GM06990 (cell line): ENCODE measurements around the gene SMCO3.

Source experiments
- DNase-seq: peaks from one replicate; pipeline ENCODE4 v3.0.0-alpha.2; 2011; ENCODE audit not compliant: insufficient read length; ENCODE audit errors: extremely low read depth
- H3K27me3 ChIP-seq: replicated peaks from 2 replicates; pipeline ENCODE4 v1.6.0; 2011; ENCODE audit warnings: low read length; ENCODE audit not compliant: control insufficient read depth, insufficient read depth
- H3K36me3 ChIP-seq: 2 replicates; pipeline ENCODE4 v1.5.1; 2011; ENCODE audit warnings: low read length; ENCODE audit not compliant: control insufficient read depth, insufficient read depth
- H3K4me3 ChIP-seq: replicated peaks from 2 replicates; pipeline ENCODE4 v1.5.1; 2011; ENCODE audit warnings: low read depth, mild to moderate bottlenecking, control low read depth, low read length
- CTCF ChIP-seq: IDR thresholded peaks from 2 replicates; pipeline ENCODE4 v1.5.1; 2011; ENCODE audit warnings: low read length, control low read depth, mild to moderate bottlenecking, inconsistent platforms; ENCODE audit not compliant: insufficient read depth, poor library complexity, severe bottlenecking

The SMCO3 gene

GRCh38 chr12:14814014-14814413 is at the start of gene SMCO3:
SMCO3 (minus strand) TSS chr12:14814182; CDS start chr12:14806680, 7,502 bp downstream.
- no peak within 1 kb of the TSS for H3K4me3 ChIP-seq

GRCh38 chr12:14860490-14860889 is 46.5 kb upstream of the SMCO3 start:
- TF ChIP-seq CTCF = no peak
- Histone ChIP-seq H3K36me3 (no peaks in the 10 kb centered on the region), H3K27me3 (no peaks in the 10 kb centered on the region), H3K4me3 (no peak overlapping the region)
- DNase-seq = no peak

More at GRCh38 chr12:14814014-14814413, at the start of gene SMCO3:
- H3K36me3 ChIP-seq = no peaks in the 10 kb centered on the region
- DNase-seq = no peak
- H3K27me3 ChIP-seq = no peaks in the 10 kb centered on the region
- no peak for TF ChIP-seq CTCF

GRCh38 chr12:14858513-14858912 is 44.5 kb upstream of the SMCO3 start:
- TF ChIP-seq CTCF = no peak
- no peaks in the 10 kb centered on the region for H3K36me3 ChIP-seq
- H3K4me3 ChIP-seq = no peak overlapping the region
- DNase-seq = no peak
- H3K27me3 ChIP-seq = no peaks in the 10 kb centered on the region

- Histone ChIP-seq H3K36me3 (no peaks in the 10 kb centered on the region), H3K27me3 (no peaks in the 10 kb centered on the region), H3K4me3 (no peak overlapping the region)
- no peak for DNase-seq
- no peak for TF ChIP-seq CTCF
Measured at GRCh38 chr12:14854586-14855183, 40.7 kb upstream of the SMCO3 start.

- no peak for DNase-seq
- TF ChIP-seq CTCF = no peak
- Histone ChIP-seq H3K27me3 (no peaks in the 10 kb centered on the region), H3K4me3 (no peak overlapping the region), H3K36me3 (no peaks in the 10 kb centered on the region)
Measured at GRCh38 chr12:14853961-14854360, 40.0 kb upstream of the SMCO3 start.

- no peak overlapping the region for H3K4me3 ChIP-seq
- no peaks in the 10 kb centered on the region for H3K27me3 ChIP-seq
- no peak for DNase-seq
- TF ChIP-seq CTCF = no peak
- no peaks in the 10 kb centered on the region for H3K36me3 ChIP-seq
Measured at GRCh38 chr12:14852880-14853279, 38.9 kb upstream of the SMCO3 start.
